GM18498 (cell line): Measurements from ENCODE around the gene ZSWIM4.

Experiments
- ATAC-seq: cut with Tn5 transposase; IDR thresholded peaks from one replicate; pipeline ENCODE4 v1.9.1; 2021; ENCODE audit warnings: mild to moderate bottlenecking, moderate library complexity; ENCODE audit not compliant: unreplicated experiment

The ZSWIM4 gene

GRCh38 chr19:13806728-13807127 lies 11.5 kb downstream of the ZSWIM4 start:
- no peak for ATAC-seq

- ATAC-seq, result no peak
These were observed 12.3 kb downstream of the ZSWIM4 start for GRCh38 chr19:13807421-13808021.

- ATAC-seq, result no peak
These were observed 13.6 kb downstream of the ZSWIM4 start for GRCh38 chr19:13808856-13809255.

GRCh38 chr19:13812544-13812943 lies 17.3 kb downstream of the ZSWIM4 start:
- no peak for ATAC-seq

- no peak for ATAC-seq
These were observed 17.9 kb downstream of the ZSWIM4 start for GRCh38 chr19:13813147-13813546.

GRCh38 chr19:13814550-13814949 lies 19.3 kb downstream of the ZSWIM4 start:
- ATAC-seq, result no peak

- ATAC-seq, result no peak
These were observed 21.9 kb downstream of the ZSWIM4 start for GRCh38 chr19:13817018-13817614.

GRCh38 chr19:13817615-13818371 lies 22.6 kb downstream of the ZSWIM4 start:
- ATAC-seq, result no peak

- no peak for ATAC-seq
These were observed 24.0 kb downstream of the ZSWIM4 start for GRCh38 chr19:13819238-13819637.

- ATAC-seq, result no peak
These were observed 26.0 kb downstream of the ZSWIM4 start for GRCh38 chr19:13821292-13821691.

- ATAC-seq, result no peak
These were observed 28.0 kb downstream of the ZSWIM4 start for GRCh38 chr19:13823256-13823655.

GRCh38 chr19:13823901-13824300 lies 28.7 kb downstream of the ZSWIM4 start:
- no peak for ATAC-seq

GRCh38 chr19:13824703-13825102 lies 29.5 kb downstream of the ZSWIM4 start:
- no peak for ATAC-seq

- no peak for ATAC-seq
These were observed 30.5 kb downstream of the ZSWIM4 start for GRCh38 chr19:13825489-13826441.

GRCh38 chr19:13826652-13827235 lies 31.5 kb downstream of the ZSWIM4 start:
- ATAC-seq, result no peak

GRCh38 chr19:13827656-13828055 lies 32.4 kb downstream of the ZSWIM4 start:
- no peak for ATAC-seq

GRCh38 chr19:13830114-13830740 lies 35.0 kb downstream of the ZSWIM4 start:
- no peak for ATAC-seq

GRCh38 chr19:13830741-13831536 lies 35.7 kb downstream of the ZSWIM4 start:
- ATAC-seq, result no peak
